Body of pancreas (tissue), 4 donors: ENCODE measurements around the gene PARP4.

Experiments
- POLR2A ChIP-seq, 3 donors: fragments of 450-650 bp; IDR thresholded peaks; one replicate each; pipeline ENCODE4 v1.6.1; 2016; ENCODE audit warnings: antibody characterized with exemption in 3 of 3, mild to moderate bottlenecking in 2 of 3
- TF ChIP-seq, protein P1 (sequence below), 7 experiments: fragments of 450-650 bp in 4 of 7; fragments of 200-600 bp in 3 of 7; sonication (generic) in 3 of 7; IDR thresholded peaks; one replicate each; pipeline ENCODE4 v1.5.1; 2016 to 2019; ENCODE audit warnings: antibody characterized with exemption in 7 of 7

- TF ChIP-seq, protein P1, sequence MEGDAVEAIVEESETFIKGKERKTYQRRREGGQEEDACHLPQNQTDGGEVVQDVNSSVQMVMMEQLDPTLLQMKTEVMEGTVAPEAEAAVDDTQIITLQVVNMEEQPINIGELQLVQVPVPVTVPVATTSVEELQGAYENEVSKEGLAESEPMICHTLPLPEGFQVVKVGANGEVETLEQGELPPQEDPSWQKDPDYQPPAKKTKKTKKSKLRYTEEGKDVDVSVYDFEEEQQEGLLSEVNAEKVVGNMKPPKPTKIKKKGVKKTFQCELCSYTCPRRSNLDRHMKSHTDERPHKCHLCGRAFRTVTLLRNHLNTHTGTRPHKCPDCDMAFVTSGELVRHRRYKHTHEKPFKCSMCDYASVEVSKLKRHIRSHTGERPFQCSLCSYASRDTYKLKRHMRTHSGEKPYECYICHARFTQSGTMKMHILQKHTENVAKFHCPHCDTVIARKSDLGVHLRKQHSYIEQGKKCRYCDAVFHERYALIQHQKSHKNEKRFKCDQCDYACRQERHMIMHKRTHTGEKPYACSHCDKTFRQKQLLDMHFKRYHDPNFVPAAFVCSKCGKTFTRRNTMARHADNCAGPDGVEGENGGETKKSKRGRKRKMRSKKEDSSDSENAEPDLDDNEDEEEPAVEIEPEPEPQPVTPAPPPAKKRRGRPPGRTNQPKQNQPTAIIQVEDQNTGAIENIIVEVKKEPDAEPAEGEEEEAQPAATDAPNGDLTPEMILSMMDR (IDR thresholded peaks at IDR 0.05) = peak in 2 of 7 experiments; percentile 11 to 16
- TF ChIP-seq POLR2A (IDR thresholded peaks at IDR 0.05) = peak; percentile 83 to 94 (median 92)
These were observed at the start of gene PARP4 for GRCh38 chr13:24512197-24512907.
